ENCODE results near the gene SPOCD1.

The SPOCD1 gene

GRCh38 chr1:31814631-31815306 is 1.1 kb downstream of the SPOCD1 start:
- TF ChIP-seq YY1 (IDR thresholded peaks at IDR 0.05; ENCODE audit: low read depth) (no peak), TEAD4 (IDR thresholded peaks at IDR 0.05) (no peak), EGR1 (IDR thresholded peaks at IDR 0.05) (no peak), ZBTB7A (IDR thresholded peaks at IDR 0.05; ENCODE audit: low read depth) (no peak), CREB1 (IDR thresholded peaks at IDR 0.05; ENCODE audit: low read depth) (no peak), CEBPB (IDR thresholded peaks at IDR 0.05) (no peak), MAX (IDR thresholded peaks at IDR 0.05) (no peak), USF1 (IDR thresholded peaks at IDR 0.05) (no peak), TCF12 (IDR thresholded peaks at IDR 0.05; ENCODE audit: low read depth) (no peak), REST (IDR thresholded peaks at IDR 0.05; ENCODE audit: low read depth) (no peak), EP300 (IDR thresholded peaks at IDR 0.05; ENCODE audit: borderline replicate concordance) (no peak), RAD21 (IDR thresholded peaks at IDR 0.05; ENCODE audit: low read depth) (no peak), TAF1 (IDR thresholded peaks at IDR 0.05; ENCODE audit: low read depth) (no peak), NFIC (IDR thresholded peaks at IDR 0.05) (no peak), FOXM1 (IDR thresholded peaks at IDR 0.05; ENCODE audit: borderline replicate concordance, low read depth) (no peak)

- TF ChIP-seq YY1 (IDR thresholded peaks at IDR 0.05; ENCODE audit: low read depth) = no peak
- no peak for TF ChIP-seq TEAD4 (IDR thresholded peaks at IDR 0.05)
- TF ChIP-seq REST (IDR thresholded peaks at IDR 0.05; ENCODE audit: low read depth) = no peak
- TF ChIP-seq EP300 (IDR thresholded peaks at IDR 0.05; ENCODE audit: borderline replicate concordance) = no peak
- no peak for TF ChIP-seq ZBTB7A (IDR thresholded peaks at IDR 0.05; ENCODE audit: low read depth)
- TF ChIP-seq EGR1 (IDR thresholded peaks at IDR 0.05) = no peak
- TF ChIP-seq MAX (IDR thresholded peaks at IDR 0.05) = no peak
- no peak for TF ChIP-seq CREB1 (IDR thresholded peaks at IDR 0.05; ENCODE audit: low read depth)
- TF ChIP-seq TAF1 (IDR thresholded peaks at IDR 0.05; ENCODE audit: low read depth) = no peak
- no peak for TF ChIP-seq TCF12 (IDR thresholded peaks at IDR 0.05; ENCODE audit: low read depth)
- no peak for TF ChIP-seq NFIC (IDR thresholded peaks at IDR 0.05)
- no peak for TF ChIP-seq FOXM1 (IDR thresholded peaks at IDR 0.05; ENCODE audit: borderline replicate concordance, low read depth)
- TF ChIP-seq CEBPB (IDR thresholded peaks at IDR 0.05) = no peak
- no peak for TF ChIP-seq USF1 (IDR thresholded peaks at IDR 0.05)
- no peak for TF ChIP-seq RAD21 (IDR thresholded peaks at IDR 0.05; ENCODE audit: low read depth)
These were observed 1.7 kb downstream of the SPOCD1 start for GRCh38 chr1:31814041-31814511.

GRCh38 chr1:31812158-31812829 is 3.5 kb downstream of the SPOCD1 start:
- no peak for TF ChIP-seq REST (IDR thresholded peaks at IDR 0.05; ENCODE audit: low read depth)
- no peak for TF ChIP-seq YY1 (IDR thresholded peaks at IDR 0.05; ENCODE audit: low read depth)
- TF ChIP-seq TCF12 (IDR thresholded peaks at IDR 0.05; ENCODE audit: low read depth) = no peak
- TF ChIP-seq CEBPB (IDR thresholded peaks at IDR 0.05) = no peak
- TF ChIP-seq MAX (IDR thresholded peaks at IDR 0.05) = no peak
- TF ChIP-seq EP300 (IDR thresholded peaks at IDR 0.05; ENCODE audit: borderline replicate concordance) = no peak
- no peak for TF ChIP-seq EGR1 (IDR thresholded peaks at IDR 0.05)

Measured in Ishikawa (cell line).